ENCODE results near the gene TMEM190. TPM values are rescaled to one million over a fixed set of nuclear protein-coding genes. Genes with fewer than 3 reads are reported as not detected.
A peak's percentile ranks its signal among the peaks of the same experiment; 100 is the strongest.

TMEM190 gene
- total RNA-seq, 1 experiment from 2014 or later, result 0.74 TPM

GRCh38 chr19:55341595-55342531 is 34.8 kb upstream of the TMEM190 start:
- no peak for TF ChIP-seq SIN3A (IDR thresholded peaks at IDR 0.05; ENCODE audit: borderline replicate concordance, insufficient read depth, low read depth, low read length)
- DNase-seq (ENCODE audit: low read depth, low spot score), result no peak
- BruUV-seq (replicated peaks), result no TSS peak
- Histone ChIP-seq H3K27ac (ENCODE audit: low read length) (no peak overlapping the region), H3K36me3 (ENCODE audit: control insufficient read depth, insufficient read depth, low read length) (no peaks in the 10 kb centered on the region), H3K4me1 (ENCODE audit: control insufficient read depth, insufficient read depth, low read length) (peaks cover 16% of the 10 kb centered on the region), H3K9me3 (ENCODE audit: control insufficient read depth, insufficient read depth, low read depth, low read length) (no peaks in the 10 kb centered on the region), H3K27me3 (ENCODE audit: control insufficient read depth, insufficient read depth, low read length) (no peaks in the 10 kb centered on the region), H3K4me3 (ENCODE audit: low read depth in 2 of 2, low read length in 2 of 2) (peak overlapping the region in 1 of 2 experiments; percentile 29; a peak in 2 of 4 replicates)
- no peak for ATAC-seq
- in situ Hi-C loops (cut with HindIII; ENCODE audit: low pct_unique_long_range_greater_than_20kb, low sequenced_read_pairs), result no loop called here
- ChIA-PET CTCF (interaction anchor here (0.5 to 0.7 kb wide), 2 partner anchors 23 to 94 kb away, joined by 5 to 9 read pairs; no protein-coding TSS in a partner anchor), POLR2A (no interaction called here)
- intact Hi-C loops (cut with micrococcal nuclease; ENCODE audit: unreplicated experiment), result no loop called here

DNA sequence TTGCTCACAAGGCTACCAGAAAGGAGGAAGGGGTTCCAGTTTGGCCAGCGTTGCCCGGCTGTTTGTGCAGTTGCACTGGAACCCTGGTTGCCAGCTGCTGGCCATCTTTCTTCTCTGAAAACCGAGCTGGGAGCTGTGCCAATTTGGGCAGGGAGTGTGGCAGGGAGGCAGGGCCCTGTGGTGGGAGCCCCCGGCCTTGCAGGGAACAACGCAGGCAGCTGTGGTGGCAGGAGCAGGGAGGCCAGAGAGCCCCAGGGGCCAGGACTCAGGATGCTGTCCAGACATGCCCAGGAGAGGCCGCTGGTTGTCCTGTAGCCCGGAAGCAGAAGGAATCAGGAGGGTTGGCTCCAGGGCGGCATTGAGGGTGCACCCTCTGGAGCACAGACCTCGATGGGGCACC is 32.2 kb upstream of the TMEM190 start:
- H3K27me3 ChIP-seq (ENCODE audit: control insufficient read depth, insufficient read depth, low read length), result no peaks in the 10 kb centered on the region
- no TSS peak for BruUV-seq (replicated peaks)
- POLR2A ChIA-PET, result no interaction called here
- CTCF ChIA-PET, result no interaction called here
- H3K4me1 ChIP-seq (ENCODE audit: control insufficient read depth, insufficient read depth, low read length), result peaks cover 20% of the 10 kb centered on the region
- intact Hi-C loops (cut with micrococcal nuclease; ENCODE audit: unreplicated experiment), result no loop called here
- ATAC-seq, result no peak
- H3K4me3 ChIP-seq (ENCODE audit: low read depth in 2 of 2, low read length in 2 of 2), result no peak overlapping the region
- H3K36me3 ChIP-seq (ENCODE audit: control insufficient read depth, insufficient read depth, low read length), result no peaks in the 10 kb centered on the region
- no peaks in the 10 kb centered on the region for H3K9me3 ChIP-seq (ENCODE audit: control insufficient read depth, insufficient read depth, low read depth, low read length)
- H3K27ac ChIP-seq (ENCODE audit: low read length), result no peak overlapping the region
- in situ Hi-C loops (cut with HindIII; ENCODE audit: low pct_unique_long_range_greater_than_20kb, low sequenced_read_pairs), result no loop called here
- TF ChIP-seq TCF7L2 (IDR thresholded peaks at IDR 0.05; ENCODE audit: low read depth, low read length) (no peak), POLR2AphosphoS5 (IDR thresholded peaks at IDR 0.05; ENCODE audit: low read depth, low read length) (no peak), SIN3A (IDR thresholded peaks at IDR 0.05; ENCODE audit: borderline replicate concordance, insufficient read depth, low read depth, low read length) (no peak)
- TF ChIP-seq, protein P1, sequence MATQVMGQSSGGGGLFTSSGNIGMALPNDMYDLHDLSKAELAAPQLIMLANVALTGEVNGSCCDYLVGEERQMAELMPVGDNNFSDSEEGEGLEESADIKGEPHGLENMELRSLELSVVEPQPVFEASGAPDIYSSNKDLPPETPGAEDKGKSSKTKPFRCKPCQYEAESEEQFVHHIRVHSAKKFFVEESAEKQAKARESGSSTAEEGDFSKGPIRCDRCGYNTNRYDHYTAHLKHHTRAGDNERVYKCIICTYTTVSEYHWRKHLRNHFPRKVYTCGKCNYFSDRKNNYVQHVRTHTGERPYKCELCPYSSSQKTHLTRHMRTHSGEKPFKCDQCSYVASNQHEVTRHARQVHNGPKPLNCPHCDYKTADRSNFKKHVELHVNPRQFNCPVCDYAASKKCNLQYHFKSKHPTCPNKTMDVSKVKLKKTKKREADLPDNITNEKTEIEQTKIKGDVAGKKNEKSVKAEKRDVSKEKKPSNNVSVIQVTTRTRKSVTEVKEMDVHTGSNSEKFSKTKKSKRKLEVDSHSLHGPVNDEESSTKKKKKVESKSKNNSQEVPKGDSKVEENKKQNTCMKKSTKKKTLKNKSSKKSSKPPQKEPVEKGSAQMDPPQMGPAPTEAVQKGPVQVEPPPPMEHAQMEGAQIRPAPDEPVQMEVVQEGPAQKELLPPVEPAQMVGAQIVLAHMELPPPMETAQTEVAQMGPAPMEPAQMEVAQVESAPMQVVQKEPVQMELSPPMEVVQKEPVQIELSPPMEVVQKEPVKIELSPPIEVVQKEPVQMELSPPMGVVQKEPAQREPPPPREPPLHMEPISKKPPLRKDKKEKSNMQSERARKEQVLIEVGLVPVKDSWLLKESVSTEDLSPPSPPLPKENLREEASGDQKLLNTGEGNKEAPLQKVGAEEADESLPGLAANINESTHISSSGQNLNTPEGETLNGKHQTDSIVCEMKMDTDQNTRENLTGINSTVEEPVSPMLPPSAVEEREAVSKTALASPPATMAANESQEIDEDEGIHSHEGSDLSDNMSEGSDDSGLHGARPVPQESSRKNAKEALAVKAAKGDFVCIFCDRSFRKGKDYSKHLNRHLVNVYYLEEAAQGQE (IDR thresholded peaks at IDR 0.05; ENCODE audit: insufficient read depth in 1 of 2, low read depth in 2 of 2, low read length in 1 of 2), result no peak
- TF ChIP-seq, protein P2, sequence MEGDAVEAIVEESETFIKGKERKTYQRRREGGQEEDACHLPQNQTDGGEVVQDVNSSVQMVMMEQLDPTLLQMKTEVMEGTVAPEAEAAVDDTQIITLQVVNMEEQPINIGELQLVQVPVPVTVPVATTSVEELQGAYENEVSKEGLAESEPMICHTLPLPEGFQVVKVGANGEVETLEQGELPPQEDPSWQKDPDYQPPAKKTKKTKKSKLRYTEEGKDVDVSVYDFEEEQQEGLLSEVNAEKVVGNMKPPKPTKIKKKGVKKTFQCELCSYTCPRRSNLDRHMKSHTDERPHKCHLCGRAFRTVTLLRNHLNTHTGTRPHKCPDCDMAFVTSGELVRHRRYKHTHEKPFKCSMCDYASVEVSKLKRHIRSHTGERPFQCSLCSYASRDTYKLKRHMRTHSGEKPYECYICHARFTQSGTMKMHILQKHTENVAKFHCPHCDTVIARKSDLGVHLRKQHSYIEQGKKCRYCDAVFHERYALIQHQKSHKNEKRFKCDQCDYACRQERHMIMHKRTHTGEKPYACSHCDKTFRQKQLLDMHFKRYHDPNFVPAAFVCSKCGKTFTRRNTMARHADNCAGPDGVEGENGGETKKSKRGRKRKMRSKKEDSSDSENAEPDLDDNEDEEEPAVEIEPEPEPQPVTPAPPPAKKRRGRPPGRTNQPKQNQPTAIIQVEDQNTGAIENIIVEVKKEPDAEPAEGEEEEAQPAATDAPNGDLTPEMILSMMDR (IDR thresholded peaks at IDR 0.05), result no peak; the same call in 1 of the 2 replicates
- DNase-seq (ENCODE audit: low read depth, low spot score), result no peak
